ENCODE results near the gene GMFB. TPM values are rescaled to one million over a fixed set of nuclear protein-coding genes. Genes with fewer than 3 reads are reported as not detected.
"Not testable (repeated sequence)": the region's sequence is repeated elsewhere in the genome, so short reads cannot be mapped to it uniquely, and the experiment has no call there.

GMFB gene
- total RNA-seq, 6 experiments from 2014 or later, result 13.8 to 36.3 (median 22.5) TPM

DNA sequence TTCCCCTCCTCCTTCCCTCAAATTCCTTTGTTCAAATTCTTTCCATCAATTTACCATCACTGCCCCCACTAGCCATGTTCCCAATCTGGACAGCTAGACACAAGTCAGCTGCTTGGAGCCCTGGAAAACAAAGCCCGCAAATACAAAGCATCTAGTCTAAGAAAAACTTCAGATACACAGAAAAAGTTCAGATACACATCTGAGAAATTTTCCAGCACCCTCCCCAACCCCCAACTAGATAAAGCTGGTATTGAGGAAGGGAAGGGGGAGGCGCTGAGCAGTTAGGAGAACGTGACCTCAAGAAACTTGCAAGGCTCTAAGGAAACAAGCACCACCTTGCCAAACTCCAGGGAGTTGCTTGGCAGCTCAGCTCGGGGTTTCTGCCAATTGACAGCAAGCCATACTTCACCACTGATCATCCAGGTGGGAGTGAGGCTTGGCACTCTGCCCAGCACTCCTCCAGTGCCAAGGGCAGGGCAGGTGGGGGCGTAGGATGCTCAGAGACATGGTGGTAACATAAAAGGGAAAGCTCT lies 42.6 kb downstream of the GMFB start:
- Histone ChIP-seq H3K27me3 (no peaks in the 10 kb centered on the region), H3K36me3 (no peaks in the 10 kb centered on the region), H3K4me3 (no peak overlapping the region), H3K4me1 (peaks cover 0 to 18% (median 8%) of the 10 kb centered on the region in 4 donors), H3K9me3 (no peaks in the 10 kb centered on the region), H3K27ac (no peak overlapping the region)
- no peak for TF ChIP-seq POLR2A (IDR thresholded peaks at IDR 0.05)
- TF ChIP-seq, protein P1, sequence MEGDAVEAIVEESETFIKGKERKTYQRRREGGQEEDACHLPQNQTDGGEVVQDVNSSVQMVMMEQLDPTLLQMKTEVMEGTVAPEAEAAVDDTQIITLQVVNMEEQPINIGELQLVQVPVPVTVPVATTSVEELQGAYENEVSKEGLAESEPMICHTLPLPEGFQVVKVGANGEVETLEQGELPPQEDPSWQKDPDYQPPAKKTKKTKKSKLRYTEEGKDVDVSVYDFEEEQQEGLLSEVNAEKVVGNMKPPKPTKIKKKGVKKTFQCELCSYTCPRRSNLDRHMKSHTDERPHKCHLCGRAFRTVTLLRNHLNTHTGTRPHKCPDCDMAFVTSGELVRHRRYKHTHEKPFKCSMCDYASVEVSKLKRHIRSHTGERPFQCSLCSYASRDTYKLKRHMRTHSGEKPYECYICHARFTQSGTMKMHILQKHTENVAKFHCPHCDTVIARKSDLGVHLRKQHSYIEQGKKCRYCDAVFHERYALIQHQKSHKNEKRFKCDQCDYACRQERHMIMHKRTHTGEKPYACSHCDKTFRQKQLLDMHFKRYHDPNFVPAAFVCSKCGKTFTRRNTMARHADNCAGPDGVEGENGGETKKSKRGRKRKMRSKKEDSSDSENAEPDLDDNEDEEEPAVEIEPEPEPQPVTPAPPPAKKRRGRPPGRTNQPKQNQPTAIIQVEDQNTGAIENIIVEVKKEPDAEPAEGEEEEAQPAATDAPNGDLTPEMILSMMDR (IDR thresholded peaks at IDR 0.05), result no peak
- DNase-seq (peak in 1 of 3 donors; percentile 49), ATAC-seq (peak in 1 of 4 donors; percentile 20)
- WGBS (ENCODE audit: insufficient coverage, low coverage, low lambda C conversion rate, missing lambda C conversion rate), result 38% methylated on average over 4 of the region's 5 CpGs
- intact Hi-C loops (cut with DNase I), result no loop called here

DNA sequence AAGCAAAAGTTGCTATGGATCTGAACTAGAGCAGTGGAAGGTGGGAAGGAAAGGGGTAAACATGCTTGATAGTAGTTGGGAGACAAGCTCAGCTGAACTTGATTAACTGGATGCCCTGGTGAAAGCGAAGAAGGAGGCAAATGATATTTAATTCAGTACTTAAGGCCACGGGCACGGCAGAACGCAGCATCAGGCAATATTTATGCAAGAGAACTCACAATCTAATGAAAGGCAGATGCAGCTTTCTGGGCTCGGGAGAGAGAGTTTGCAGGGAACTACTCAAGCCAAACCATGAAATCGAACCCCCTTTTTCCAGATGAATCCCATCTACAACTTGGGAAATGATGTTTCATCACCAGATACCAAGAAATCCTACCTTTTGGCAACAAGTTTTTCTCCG lies 44.1 kb downstream of the GMFB start:
- WGBS (ENCODE audit: insufficient coverage, low coverage, low lambda C conversion rate, missing lambda C conversion rate), result 74% methylated on average over 7 of the region's 7 CpGs
- Histone ChIP-seq H3K36me3 (no peaks in the 10 kb centered on the region), H3K27me3 (no peaks in the 10 kb centered on the region), H3K4me3 (no peak overlapping the region), H3K9me3 (no peaks in the 10 kb centered on the region), H3K4me1 (peaks cover 0 to 22% (median 8%) of the 10 kb centered on the region in 4 donors), H3K27ac (no peak overlapping the region)
- intact Hi-C loops (cut with DNase I), result no loop called here
- TF ChIP-seq POLR2A (IDR thresholded peaks at IDR 0.05), result no peak
- TF ChIP-seq, protein P1 (IDR thresholded peaks at IDR 0.05), result no peak
- DNase-seq, result no peak
- no peak for ATAC-seq

DNA sequence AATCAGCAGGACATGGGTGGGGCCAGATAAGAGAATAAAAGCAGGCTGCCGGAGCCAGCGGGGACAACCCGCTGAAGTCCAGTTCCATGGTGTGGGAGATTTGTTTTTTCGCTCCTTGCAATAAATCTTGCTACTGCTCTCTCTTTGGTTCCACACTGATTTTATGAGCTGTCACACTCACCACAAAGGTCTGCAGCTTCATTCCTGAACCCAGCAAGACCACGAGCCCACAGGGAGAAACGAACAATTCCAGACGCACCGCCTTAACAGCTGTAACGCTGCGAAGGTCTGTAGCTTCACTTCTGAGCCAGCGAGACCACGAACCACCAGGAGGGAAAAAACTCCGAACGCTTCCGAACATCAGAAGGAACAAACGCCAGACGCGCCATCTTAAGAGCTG lies 44.8 kb downstream of the GMFB start:
- TF ChIP-seq, protein P1 (IDR thresholded peaks at IDR 0.05), result no peak
- TF ChIP-seq POLR2A (IDR thresholded peaks at IDR 0.05), result no peak
- ATAC-seq, result no peak
- 80% methylated on average over 13 of the region's 18 CpGs for WGBS (ENCODE audit: insufficient coverage, low coverage, low lambda C conversion rate, missing lambda C conversion rate)
- intact Hi-C loops (cut with DNase I), result no loop called here
- DNase-seq, result no peak
- Histone ChIP-seq H3K9me3 (no peaks in the 10 kb centered on the region), H3K36me3 (no peaks in the 10 kb centered on the region), H3K27ac (no peak overlapping the region), H3K4me1 (peaks cover 0 to 28% (median 11%) of the 10 kb centered on the region in 4 donors), H3K4me3 (no peak overlapping the region), H3K27me3 (no peaks in the 10 kb centered on the region)

DNA sequence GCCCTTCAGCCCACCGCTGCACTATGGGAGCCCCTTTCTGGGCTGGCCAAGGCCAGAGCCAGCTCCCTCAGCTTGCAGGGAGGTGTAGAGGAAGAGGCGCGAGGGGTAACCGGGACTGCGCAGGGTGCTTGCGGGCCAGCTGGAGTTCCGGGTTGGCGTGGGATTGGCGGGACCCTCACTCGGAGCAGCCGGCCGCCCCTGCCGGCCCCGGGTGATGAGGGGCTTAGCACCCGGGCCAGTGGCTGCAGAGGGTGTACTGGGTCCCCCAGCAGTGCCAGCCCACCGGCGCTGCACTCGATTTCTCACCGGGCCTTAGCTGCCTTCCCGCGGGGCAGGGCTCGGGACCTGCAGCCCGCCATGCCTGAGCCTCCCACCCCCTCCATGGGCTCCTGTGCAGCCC lies 45.8 kb downstream of the GMFB start:
- intact Hi-C loops (cut with DNase I); H3K4me3 ChIP-seq; H3K27ac ChIP-seq; ATAC-seq; H3K27me3 ChIP-seq; H3K36me3 ChIP-seq; H3K9me3 ChIP-seq; DNase-seq: not testable (repeated sequence)
- H3K4me1 ChIP-seq, result peaks cover 0 to 38% (median 13%) of the 10 kb centered on the region in 4 donors
- WGBS (ENCODE audit: insufficient coverage, low coverage, low lambda C conversion rate, missing lambda C conversion rate), result no CpG with 5 or more reads among the region's 23 CpGs

DNA sequence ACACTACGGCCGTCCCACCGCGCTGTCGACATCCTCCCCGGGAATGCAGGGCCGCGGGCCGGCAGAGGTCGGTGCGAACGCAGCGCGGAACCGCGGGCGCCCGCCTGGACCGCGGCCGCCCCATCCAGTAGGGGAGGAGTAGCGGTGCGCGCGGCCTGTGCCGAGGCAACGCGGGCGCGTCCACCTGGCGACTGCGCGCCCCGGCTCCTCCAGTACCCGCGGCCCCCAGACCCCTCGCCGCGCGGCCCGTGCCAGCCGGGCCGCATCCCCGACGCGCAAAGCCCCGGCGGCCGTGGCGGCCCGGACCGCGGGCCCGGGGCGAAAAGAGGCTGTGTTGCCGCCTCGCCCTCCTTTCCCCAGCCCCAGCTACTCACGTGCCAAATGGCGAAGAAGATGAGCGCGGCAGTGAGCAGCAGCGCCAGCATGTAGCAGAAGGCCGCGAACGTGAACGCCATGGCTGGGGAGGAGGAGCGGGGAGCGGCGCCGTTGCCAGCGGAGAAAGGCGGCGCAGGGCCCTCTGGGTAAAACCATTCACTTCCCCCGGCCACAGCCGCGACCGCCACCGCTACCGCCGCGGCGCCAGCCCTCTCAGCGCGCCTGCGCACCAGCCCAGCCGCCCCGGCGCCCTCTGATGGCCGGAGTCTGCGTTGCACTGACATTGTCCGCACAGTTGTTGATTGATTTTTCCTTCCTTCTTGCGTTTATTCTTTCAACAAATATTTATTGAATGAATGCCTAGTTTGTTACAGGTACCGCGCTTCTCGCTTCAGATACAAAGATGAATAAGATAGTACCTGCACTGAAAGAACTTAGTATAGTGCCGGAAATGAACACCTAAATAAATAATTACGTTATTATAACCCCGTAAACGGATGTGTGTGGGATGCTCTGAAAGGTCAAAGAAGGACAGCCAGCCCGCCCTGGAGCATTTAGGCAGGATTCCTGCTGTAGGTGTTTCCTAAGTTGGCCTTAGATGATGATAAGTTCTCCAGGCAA lies 47.6 kb downstream of the GMFB start, which contains the start of gene CNIH1:
Gene CNIH1 (minus strand): TSS at position 502 of the 996 bp plus-strand sequence. CDS start 47 bp downstream, at position 455.
- H3K4me1 ChIP-seq, result peaks cover 0 to 39% (median 6%) of the 10 kb centered on the region in 4 donors
- intact Hi-C loops (cut with DNase I), result no loop called here
- WGBS (ENCODE audit: insufficient coverage, low coverage, low lambda C conversion rate, missing lambda C conversion rate), result under 1% methylated on average over 28 of the region's 100 CpGs
- H3K36me3 ChIP-seq, result no peaks in the 10 kb centered on the region
- TF ChIP-seq, protein P1 (IDR thresholded peaks at IDR 0.05), result peak; percentile 96 to 98 (median 98)
- peak; percentile 90 for TF ChIP-seq POLR2A (IDR thresholded peaks at IDR 0.05)
- no peaks in the 10 kb centered on the region for H3K27me3 ChIP-seq
- H3K4me3 ChIP-seq, result peak within 1 kb of the TSS; percentile 63 to 73 (median 65)
- no peaks in the 10 kb centered on the region for H3K9me3 ChIP-seq
- peak; percentile 94 to 95 (median 94) for DNase-seq
- H3K27ac ChIP-seq, result peak within 1 kb of the TSS; percentile 82 to 94 (median 90)
- ATAC-seq, result peak; percentile 93 to 97 (median 96)

All from right lobe of liver (tissue), 6 donors.